ENCODE results near the gene MKLN1.

Gene MKLN1

GRCh38 chr7:131522325-131522930 is 194.8 kb downstream of the MKLN1 start:
- DNase-seq (ENCODE audit: low spot score), result no peak

- no peak for DNase-seq (ENCODE audit: low spot score)
Observed at GRCh38 chr7:131524115-131524514, 196.4 kb downstream of the MKLN1 start.

- DNase-seq (ENCODE audit: low spot score), result no peak
Observed at GRCh38 chr7:131524703-131525102, 197.0 kb downstream of the MKLN1 start.

GRCh38 chr7:131525820-131526219 is 198.1 kb downstream of the MKLN1 start:
- DNase-seq (ENCODE audit: low spot score), result no peak

GRCh38 chr7:131527456-131527855 is 199.8 kb downstream of the MKLN1 start:
- no peak for DNase-seq (ENCODE audit: low spot score)

- no peak for DNase-seq (ENCODE audit: low spot score)
Observed at GRCh38 chr7:131529179-131529578, 201.5 kb downstream of the MKLN1 start.

GRCh38 chr7:131529617-131530016 is 201.9 kb downstream of the MKLN1 start:
- DNase-seq (ENCODE audit: low spot score), result no peak

GRCh38 chr7:131530137-131530536 is 202.5 kb downstream of the MKLN1 start:
- no peak for DNase-seq (ENCODE audit: low spot score)

- DNase-seq (ENCODE audit: low spot score), result no peak
Observed at GRCh38 chr7:131532570-131533091, 205.0 kb downstream of the MKLN1 start.

- DNase-seq (ENCODE audit: low spot score), result no peak
Observed at GRCh38 chr7:131533151-131533559, 205.5 kb downstream of the MKLN1 start.

- no peak for DNase-seq (ENCODE audit: low spot score)
Observed at GRCh38 chr7:131533566-131534561, 206.2 kb downstream of the MKLN1 start.

- DNase-seq (ENCODE audit: low spot score), result no peak
Observed at GRCh38 chr7:131536361-131536849, 208.7 kb downstream of the MKLN1 start.

GRCh38 chr7:131537571-131537978 is 209.9 kb downstream of the MKLN1 start:
- no peak for DNase-seq (ENCODE audit: low spot score)

GRCh38 chr7:131538071-131538812 is 210.6 kb downstream of the MKLN1 start:
- no peak for DNase-seq (ENCODE audit: low spot score)

- peak; percentile 92 for DNase-seq (ENCODE audit: low spot score)
Observed at GRCh38 chr7:131538813-131539179, 211.1 kb downstream of the MKLN1 start.

- no peak for DNase-seq (ENCODE audit: low spot score)
Observed at GRCh38 chr7:131540491-131541162, 213.0 kb downstream of the MKLN1 start.

GRCh38 chr7:131543298-131543697 is 215.6 kb downstream of the MKLN1 start:
- no peak for DNase-seq (ENCODE audit: low spot score)

GRCh38 chr7:131544021-131544420 is 216.3 kb downstream of the MKLN1 start:
- DNase-seq (ENCODE audit: low spot score), result no peak

- DNase-seq (ENCODE audit: low spot score), result no peak
Observed at GRCh38 chr7:131544449-131545301, 217.0 kb downstream of the MKLN1 start.

GRCh38 chr7:131546126-131546525 is 218.4 kb downstream of the MKLN1 start:
- no peak for DNase-seq (ENCODE audit: low spot score)

All from D341Med (cell line).